ENCODE measurements around the gene SPNS1.
"Not testable (repeated sequence)": the region's sequence is repeated elsewhere in the genome, so short reads cannot be mapped to it uniquely, and the experiment has no call there.

The SPNS1 gene

DNA sequence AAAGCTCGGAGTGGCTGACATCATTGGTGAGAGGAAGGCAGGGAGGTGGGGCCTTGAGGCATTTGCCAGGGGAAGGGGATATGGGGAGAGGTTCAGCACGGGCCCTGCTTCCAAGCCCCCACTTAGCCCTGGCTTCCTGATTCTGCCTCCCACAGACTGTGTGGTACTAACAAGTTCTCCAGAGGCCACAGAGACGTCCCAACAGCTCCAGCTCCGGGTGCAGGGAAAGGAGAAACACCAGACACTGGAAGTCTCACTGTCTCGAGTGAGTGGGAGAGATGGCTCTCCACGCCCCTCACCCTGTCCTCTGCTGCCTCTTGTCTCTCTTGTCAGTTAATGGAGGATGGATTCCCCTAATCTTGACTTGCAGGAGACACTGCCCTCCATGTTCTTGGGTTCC lies 15.7 kb upstream of the SPNS1 start:
- DNase-seq, result no peak

DNA sequence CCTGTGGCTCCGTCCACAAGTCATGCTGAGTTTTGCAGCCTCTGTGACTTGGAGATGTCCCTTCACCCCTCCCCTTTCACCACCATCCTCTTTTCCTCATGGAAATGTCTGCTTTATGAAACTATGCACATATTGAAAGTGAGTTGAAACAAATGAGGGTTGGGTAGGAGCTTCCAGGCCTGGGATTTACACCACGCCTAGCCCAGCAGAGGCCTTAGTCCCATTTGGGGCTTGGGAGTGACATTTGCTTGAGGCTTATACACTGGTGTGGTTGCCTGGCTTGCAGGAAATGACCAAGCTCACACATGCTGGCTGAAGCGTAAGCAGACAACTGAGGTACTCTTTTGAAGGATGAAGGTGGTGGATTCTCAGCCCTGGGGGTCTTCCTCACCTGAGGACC lies 10.5 kb upstream of the SPNS1 start:
- no peak for DNase-seq

DNA sequence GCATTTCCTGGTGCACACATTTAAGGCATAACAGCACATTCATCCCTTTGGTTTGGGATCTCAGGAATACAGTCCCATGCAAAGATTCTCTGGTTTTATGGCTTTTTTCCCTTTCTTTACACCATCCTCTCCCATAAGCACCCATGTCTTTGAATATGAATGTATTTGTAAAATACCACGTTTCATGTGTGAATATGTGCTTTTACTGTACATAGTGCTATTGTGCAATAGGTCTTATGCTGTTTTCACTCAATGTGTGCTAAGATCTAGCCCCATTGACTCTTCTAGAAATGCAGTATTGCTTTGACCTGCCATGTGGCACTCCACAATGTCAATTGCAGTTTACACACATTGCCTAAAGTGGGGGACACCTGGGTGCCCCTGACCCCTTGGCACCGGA lies 10.1 kb upstream of the SPNS1 start:
- DNase-seq, result no peak

DNA sequence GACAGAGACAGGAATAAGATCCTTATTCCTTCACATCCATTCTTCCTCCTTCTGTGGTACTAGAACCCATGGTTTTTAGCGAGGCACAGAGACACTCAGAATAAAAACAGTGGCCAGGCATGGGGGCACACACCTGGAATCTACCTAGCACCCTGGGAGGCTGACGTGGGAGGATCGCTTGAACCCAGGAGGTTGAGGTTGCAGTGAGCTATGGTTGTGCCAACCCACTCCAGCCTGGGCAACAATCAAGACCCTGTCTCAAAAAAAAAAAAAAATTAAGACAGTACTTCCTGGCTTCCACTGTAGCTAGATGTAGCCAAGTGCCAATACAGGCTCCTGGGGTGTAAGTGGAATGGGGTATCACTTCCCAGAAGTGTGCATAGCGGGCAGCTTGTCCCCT lies 7.4 kb upstream of the SPNS1 start:
- no peak for DNase-seq

DNA sequence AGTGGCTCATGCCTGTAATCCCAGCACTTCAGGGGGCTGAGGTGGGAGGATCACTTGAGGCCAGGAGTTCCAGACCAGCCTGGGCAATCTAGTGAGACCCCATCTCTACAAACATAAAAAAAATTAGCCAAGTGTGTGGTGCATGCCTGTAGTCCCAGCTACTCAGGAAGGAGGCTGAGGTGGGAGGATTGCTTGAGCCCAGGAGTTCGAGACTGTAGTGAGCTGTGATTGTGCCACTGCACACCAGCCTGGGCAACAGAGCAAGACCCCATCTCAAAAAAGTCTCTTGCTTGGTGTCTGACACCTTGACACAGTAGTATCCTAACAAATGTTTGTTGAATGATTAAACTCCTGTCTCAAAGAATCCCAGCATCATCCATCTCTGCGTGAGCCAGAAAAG lies 4.9 kb upstream of the SPNS1 start:
- not testable (repeated sequence) for DNase-seq

DNA sequence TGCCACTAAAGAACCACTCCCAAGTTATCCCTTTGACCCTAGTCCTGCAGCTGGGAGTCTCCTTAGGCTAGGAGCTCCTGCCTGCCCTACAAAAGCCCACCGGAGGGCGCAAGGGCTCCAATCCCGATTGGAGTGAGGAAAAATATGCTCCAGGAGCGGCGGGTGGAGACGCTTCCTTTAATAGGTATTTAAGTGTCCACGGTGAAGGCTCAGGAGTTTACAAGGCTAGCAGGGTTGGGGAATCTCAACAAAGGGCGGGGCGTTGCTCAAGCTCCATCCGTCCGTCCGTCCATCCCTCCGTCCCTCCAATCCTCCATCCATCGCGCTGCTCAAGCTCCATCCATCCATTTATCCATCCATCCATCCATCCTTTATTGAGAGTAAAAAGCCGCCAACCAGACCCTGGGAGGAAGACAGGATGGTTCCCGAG lies 556 bp upstream of the SPNS1 start:
- DNase-seq, result peak in 1 of 2 experiments; percentile 10

DNA sequence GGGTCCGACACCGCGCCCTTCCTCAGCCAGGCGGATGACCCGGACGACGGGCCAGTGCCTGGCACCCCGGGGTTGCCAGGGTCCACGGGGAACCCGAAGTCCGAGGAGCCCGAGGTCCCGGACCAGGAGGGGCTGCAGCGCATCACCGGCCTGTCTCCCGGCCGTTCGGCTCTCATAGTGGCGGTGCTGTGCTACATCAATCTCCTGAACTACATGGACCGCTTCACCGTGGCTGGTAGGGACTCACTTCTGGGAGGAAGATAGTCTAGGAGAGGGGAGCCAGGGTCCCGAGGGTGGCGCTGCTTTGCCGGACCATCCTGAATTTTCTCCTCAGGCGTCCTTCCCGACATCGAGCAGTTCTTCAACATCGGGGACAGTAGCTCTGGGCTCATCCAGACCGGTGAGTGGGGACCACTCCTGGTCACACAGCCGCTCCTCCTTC lies 601 bp downstream of the SPNS1 start:
- no peak for DNase-seq

DNA sequence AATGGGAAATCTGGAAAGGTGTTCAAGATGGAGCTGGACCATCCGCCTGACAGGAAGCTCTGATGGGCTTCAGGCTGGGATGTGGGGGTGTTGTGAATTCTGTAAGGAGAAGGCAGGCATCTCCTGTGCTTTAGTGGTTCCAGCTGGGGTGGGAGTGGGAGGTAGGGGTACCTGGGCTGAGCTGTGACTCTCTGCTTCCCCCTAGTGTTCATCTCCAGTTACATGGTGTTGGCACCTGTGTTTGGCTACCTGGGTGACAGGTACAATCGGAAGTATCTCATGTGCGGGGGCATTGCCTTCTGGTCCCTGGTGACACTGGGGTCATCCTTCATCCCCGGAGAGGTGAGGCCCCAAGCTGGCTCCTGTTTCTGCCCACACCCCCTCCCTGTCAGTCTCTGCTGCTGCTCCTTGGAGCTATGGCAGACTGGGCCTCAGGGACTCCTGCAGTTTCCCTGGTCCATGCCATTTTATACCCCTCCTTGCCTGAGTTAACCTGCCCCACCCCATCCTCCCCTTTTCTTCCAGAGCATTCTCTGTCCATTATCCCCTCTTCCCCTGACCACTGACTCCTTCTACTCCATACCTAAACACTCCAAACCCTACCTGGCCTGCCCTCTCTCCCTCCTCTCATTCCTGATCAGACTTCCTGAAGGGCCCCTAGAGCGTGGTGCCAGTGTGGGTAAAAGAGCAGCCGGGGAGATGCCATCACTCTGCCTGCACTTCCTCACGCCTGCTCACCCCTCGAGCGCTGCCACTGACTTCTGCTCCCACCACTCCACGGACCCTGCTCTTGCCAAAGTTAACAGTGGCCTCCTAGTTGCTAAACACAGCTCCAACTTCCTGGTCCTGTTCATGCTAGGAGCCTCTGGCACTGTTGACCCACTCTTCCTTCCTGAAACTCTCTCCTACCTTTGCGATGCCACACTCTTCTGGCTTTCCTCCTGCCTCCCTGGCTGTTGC lies 3.4 kb downstream of the SPNS1 start:
- no peak for DNase-seq

DNA sequence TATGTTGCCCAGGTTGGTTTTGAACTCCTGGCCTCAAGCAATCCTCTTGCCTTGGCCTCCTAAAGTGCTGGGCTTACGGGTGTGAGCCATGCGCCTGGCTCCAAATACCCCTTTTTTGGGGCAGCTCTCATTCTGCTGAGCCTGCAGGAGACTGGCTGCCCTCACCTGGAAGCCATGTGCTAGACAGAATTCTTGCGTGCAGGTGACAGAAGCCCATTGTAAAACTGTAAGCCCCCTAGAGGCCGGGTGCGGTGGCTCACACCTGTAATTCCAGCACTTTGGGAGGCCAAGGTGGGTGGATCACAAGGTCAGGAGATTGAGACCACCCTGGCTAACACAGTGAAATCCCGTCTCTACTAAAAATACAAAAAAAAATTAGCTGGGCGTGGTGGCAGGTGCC lies 5.8 kb downstream of the SPNS1 start:
- DNase-seq, result not testable (repeated sequence)

DNA sequence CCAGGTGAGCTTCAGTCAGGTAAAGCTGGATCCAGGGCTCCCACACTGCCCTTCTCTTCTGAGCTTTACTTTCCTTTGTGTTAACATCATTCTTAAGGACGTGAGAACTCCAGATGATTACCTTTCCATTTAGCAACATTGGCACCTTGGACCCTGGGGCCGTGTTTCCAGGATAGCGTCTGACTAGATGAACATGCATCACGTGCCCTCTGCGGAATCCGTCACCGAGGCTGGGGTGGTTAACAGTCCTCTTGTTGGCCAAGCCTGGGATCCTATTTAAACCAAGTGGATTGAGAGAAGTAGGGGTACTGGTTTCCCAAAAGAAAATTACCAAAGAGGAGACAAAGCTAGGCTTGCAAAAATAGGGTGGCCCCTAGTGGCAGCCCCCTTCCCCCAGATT lies 6.4 kb downstream of the SPNS1 start:
- no peak for DNase-seq

DNA sequence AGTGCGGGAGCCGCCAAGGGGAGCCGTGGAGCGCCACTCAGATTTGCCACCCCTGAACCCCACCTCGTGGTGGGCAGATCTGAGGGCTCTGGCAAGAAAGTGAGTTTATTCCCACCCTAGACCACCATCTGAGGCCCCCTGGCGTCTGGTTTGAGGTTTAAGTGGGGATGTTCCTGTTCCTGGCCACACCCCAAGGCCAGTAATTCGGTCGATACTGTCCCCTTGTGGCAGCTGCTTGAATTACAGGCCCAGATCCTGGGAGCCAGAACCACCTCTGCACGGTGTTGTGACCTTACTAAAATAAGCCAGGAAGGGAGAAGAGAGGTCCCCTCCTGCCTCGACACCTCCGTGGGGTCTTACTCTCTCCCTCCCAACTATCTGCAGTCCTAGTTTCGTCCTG lies 6.9 kb downstream of the SPNS1 start:
- DNase-seq, result no peak

DNA sequence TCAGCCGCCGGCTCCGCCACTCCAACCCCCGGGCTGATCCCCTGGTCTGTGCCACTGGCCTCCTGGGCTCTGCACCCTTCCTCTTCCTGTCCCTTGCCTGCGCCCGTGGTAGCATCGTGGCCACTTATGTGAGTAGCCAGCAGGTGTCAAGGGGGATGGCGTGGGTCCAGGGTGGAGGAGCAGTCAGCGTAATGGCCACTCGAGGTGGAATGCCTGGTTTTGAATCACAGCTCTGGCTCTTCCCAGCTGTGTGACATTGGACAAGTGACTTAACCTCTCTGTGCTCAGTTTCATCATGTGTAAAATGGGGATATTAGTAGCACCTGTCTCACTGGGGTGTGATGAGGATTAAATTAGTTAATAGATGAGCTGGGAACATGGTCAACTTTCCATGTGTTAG lies 7.8 kb downstream of the SPNS1 start:
- DNase-seq, result no peak

DNA sequence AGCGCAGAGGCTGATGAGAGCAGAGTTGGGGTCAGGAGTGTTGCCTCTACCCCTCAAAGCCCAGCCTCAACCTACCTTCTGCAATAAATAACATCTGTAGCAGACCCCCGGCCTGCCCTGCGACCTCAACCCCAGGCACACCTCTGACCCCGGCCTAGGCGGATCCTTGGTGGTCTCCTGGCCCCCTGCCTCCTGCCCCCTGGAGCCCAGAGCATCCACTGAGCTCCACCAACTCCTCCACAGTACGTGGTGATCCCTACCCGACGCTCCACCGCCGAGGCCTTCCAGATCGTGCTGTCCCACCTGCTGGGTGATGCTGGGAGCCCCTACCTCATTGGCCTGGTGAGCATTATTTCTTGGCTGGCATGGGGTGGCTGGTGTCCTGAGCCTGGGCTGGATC lies 8.4 kb downstream of the SPNS1 start:
- DNase-seq, result no peak

DNA sequence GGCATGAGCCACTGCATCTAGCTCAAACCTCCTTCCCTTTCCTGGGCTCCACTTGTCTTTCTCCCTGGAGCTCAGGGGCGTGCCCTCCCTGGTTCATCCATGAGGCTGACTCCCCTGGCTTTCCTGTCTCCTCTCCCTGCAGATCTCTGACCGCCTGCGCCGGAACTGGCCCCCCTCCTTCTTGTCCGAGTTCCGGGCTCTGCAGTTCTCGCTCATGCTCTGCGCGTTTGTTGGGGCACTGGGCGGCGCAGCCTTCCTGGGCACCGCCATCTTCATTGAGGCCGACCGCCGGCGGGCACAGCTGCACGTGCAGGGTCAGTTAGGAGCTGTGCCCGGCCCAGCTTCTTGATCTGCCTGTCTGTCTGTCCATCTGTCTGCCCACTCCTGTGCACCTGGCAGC lies 9.1 kb downstream of the SPNS1 start:
- DNase-seq, result no peak

DNA sequence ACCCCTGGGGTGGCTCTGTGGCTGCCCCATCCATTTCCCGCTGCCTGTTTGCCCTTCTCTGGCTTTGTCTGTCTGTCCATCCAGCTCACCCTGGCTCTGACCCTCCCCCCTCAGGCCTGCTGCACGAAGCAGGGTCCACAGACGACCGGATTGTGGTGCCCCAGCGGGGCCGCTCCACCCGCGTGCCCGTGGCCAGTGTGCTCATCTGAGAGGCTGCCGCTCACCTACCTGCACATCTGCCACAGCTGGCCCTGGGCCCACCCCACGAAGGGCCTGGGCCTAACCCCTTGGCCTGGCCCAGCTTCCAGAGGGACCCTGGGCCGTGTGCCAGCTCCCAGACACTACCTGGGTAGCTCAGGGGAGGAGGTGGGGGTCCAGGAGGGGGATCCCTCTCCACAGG lies 9.5 kb downstream of the SPNS1 start:
- no peak for DNase-seq

DNA sequence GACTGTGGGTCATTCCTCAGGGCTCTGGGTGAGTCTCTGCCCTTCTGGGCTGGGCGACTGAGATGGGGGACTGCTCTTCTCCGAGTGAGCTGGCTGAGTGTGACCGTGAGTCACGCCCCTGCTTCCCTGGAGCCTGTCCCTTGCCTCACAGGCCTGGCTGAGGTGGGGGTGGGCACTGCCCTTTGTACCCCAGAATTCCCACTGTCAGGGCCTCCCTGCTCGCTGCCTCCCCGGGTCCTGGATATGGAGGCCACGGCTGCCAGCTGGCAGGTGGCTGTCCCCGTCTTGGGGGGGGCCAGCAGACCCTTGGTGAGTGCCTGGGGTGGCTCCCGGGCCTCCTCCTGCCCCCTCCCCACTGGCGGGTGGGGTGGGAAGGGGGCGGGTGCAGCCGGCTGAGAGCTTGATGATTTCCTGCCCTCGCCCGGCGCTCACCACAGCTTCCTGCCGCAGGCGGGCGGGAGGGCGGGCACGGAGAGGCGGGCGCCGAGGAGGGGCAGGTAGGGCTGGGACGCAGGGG lies 10.1 kb downstream of the SPNS1 start, which contains the start of gene LAT:
Gene LAT (plus strand): TSS at position 434 of the 517 bp plus-strand sequence. CDS start 366 bp downstream, outside the sequence.
- DNase-seq, result peak; percentile 35 to 49

DNA sequence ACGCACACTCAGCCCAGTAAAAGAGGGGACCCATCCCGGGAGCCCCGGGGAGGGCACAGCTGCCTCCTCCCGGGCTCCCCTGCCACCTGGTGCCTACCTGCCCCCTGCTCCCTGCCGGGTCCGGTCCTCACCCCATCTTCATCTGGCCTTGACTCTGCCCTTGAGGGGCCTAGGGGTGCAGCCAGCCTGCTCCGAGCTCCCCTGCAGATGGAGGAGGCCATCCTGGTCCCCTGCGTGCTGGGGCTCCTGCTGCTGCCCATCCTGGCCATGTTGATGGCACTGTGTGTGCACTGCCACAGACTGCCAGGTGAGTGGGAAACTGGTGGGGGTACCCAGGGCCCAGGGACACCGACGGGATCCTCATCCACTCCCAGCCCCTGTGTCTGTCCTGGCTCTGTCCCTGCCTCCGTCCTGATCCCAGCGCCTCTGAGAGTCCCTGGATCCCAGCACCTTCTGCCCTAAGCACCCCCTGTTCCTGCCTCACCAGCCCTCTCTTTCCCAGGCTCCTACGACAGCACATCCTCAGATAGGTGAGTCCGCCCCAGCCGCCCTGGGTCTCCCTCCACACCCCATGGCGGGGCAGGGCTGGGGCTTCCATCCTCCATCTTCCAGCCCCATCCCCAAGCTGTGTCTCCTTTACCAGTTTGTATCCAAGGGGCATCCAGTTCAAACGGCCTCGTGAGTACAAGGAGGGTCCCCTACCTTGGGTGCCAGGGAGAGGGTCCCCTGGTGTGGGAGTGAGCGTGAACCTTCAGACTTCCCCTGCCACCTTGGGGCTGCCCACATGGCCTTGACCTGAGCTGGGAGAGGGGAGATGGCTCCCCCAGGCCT lies 10.8 kb downstream of the SPNS1 start:
- no peak for DNase-seq

DNA sequence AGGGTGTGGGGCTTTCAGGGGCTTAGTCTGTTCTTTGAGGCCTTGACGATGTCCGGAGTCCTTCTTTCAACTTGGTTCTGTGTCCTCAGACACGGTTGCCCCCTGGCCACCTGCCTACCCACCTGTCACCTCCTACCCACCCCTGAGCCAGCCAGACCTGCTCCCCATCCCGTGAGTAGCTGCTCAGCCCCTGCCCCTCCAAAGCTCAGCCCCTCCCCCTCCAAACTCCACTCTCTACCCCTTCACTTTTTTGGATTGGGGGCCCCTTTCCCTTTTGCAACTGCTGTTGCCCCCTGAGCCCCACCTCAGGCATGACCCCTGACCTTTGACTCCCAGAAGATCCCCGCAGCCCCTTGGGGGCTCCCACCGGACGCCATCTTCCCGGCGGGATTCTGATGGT lies 11.5 kb downstream of the SPNS1 start:
- no peak for DNase-seq

DNA sequence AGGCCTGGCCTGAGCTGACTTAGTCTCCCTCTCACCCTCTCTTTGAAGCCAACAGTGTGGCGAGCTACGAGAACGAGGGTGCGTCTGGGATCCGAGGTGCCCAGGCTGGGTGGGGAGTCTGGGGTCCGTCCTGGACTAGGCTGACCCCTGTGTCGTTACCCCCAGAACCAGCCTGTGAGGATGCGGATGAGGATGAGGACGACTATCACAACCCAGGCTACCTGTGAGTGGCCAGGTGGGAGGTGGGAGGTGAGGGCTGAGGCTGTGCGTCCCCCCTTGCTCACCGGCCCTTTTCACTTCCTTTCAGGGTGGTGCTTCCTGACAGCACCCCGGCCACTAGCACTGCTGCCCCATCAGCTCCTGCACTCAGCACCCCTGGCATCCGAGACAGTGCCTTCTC lies 11.9 kb downstream of the SPNS1 start:
- DNase-seq, result no peak

DNA sequence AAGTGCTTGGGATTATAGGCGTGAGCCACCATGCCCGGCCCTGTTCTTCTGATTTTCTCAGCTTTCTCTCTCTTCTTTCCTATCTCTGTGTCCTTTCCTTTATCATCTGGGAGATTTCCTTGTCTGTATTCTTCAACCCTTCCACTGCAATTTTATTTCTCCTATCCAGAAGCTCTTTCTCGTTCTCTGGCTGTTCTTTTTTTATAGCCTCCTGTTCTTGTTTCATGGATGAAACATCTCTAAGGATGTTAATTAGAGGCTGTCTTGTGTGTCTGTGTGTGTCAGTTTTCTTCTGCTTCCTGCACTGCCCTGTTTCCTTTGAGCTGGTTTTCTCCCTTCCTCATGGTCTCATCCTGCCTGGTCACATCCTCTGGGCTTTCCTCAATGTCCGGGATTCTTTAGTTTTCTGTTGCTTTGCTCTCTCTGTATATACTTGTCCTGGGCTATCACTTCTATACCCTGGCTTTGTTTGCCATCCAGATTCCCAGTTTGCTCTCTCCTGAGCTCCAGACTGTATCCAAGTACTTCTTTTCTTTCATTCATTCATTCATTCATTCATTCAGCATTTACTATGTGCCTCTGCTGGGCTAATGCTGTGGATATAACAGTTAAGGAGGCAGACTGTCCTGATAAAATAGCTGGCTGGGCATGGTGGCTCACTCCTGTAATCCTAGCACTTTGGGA lies 12.7 kb downstream of the SPNS1 start:
- no peak for DNase-seq

DNA sequence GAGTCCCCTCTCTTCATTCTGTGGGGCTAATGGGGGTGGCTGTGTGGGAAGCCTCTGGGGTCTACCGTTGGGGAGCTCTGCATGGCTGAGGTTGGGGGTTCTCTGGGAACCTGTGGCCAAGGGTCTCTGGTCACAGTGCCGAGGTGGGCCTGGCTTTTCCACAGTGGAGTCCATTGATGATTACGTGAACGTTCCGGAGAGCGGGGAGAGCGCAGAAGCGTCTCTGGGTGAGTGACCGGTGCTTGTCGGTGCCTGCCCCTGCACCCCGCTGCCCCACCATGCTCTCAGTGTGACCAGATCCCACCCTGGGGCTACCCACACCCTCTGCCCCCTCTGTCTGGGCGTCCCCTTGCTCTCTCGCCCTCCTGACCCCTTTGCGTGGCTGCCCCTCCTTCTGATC lies 14.8 kb downstream of the SPNS1 start:
- DNase-seq, result no peak

DNA sequence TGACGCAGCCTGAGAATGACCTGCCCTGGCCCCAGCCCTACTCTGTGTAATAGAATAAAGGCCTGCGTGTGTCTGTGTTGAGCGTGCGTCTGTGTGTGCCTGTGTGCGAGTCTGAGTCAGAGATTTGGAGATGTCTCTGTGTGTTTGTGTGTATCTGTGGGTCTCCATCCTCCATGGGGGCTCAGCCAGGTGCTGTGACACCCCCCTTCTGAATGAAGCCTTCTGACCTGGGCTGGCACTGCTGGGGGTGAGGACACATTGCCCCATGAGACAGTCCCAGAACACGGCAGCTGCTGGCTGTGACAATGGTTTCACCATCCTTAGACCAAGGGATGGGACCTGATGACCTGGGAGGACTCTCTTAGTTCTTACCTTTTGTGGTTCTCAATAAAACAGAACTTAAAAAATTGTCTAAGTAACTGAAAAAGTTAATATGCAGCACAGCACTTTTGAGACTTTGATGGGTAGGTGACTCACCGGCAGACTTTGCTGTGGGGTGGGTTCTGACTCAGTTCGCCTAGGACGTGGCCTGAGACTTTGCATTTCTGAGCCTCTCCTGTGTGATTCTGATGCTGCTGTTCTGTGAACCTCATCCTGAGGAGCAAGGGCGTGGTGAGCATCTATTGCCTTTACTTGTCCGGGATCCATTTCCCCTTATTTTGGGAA lies 15.9 kb downstream of the SPNS1 start:
- DNase-seq, result no peak

Data from AML-193 (cell line).